A673 (cell line): Measurements from ENCODE around the gene KXD1.

Experiments used
- CTCF ChIP-seq: fragments of 300-800, 200-600 bp; sonication (generic); conservative IDR thresholded peaks from 2 replicates; pipeline ENCODE4 v1.5.1; 2017; ENCODE audit warnings: low read depth, mild to moderate bottlenecking, antibody characterized with exemption, low read length, moderate library complexity, mixed read lengths
- EZH2 ChIP-seq: fragments of 200-600 bp; sonication (generic); IDR thresholded peaks from 2 replicates; pipeline ENCODE4 v1.6.1; 2017; ENCODE audit warnings: borderline replicate concordance, low read depth, mild to moderate bottlenecking, mixed read lengths, antibody characterized with exemption, low read length; ENCODE audit not compliant: poor library complexity, severe bottlenecking

DNA sequence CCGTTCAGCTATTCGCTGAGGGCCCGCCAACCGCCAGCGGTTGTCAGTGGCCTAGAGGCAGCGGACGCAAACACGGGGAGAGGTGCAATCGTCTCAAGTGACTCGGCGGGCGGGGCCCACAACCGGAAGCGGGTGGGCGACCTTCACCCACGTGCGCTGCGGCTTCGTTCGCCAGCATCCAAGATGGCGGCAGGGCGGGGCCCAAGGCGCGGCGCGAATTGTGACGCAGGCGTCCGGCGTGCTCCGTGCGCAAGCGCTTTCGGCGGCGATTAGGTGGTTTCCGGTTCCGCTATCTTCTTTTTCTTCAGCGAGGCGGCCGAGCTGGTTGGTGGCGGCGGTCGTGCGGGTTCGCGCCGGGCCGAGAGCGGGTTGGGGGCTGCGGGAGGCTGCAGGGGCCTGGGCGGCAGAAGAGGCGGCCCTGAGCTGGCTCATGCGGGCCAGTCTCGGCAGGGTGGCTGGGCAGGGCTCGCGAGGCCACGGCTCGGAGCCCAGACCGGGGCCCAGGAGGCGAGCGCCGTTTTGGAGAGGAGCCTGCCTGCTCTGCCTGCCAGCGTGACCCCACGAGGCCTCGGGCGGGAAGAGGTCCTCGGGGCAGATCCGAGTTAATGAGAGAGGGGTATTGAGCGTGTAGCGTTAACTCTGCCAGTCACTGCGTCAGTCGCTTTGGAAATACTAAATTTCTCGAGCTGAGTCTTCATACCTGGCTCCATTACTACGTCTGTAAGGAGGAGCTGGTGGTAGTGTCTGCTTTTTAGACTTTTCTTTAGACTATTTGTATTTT, 14.1 kb downstream of the KXD1 start, which contains the start of gene UBA52:
- TF ChIP-seq CTCF: no peak
- no peak for TF ChIP-seq EZH2
